MCF 10A (cell line): ENCODE measurements around the gene MARK4. TPM values are rescaled to one million over a fixed set of nuclear protein-coding genes. Genes with fewer than 3 reads are reported as not detected.
A peak's percentile ranks its signal among the peaks of the same experiment; 100 is the strongest.

ENCODE experiments used
- BruUV-seq: library from RNA; stranded (reverse); fragments of 400-500 nt; replicated peaks from 2 replicates; lab custom pipeline; 2021; lab: Mats Ljungman, UMichigan
- CTCF ChIA-PET: fragments of 300-600 bp; sonication (Branson Sonifier 250); formaldehyde crosslinking; extraction: SDS; loops from one replicate; lab custom pipeline; 2021; ENCODE audit warnings: antibody characterized with exemption, inconsistent platforms; lab: Yijun Ruan, JAX
- POLR2A ChIA-PET: fragments of 300-600, 350-650 bp; sonication (Branson Sonifier 250); formaldehyde crosslinking; extraction: SDS; loops from one replicate; lab custom pipeline; 2020; ENCODE audit warnings: antibody characterized with exemption, inconsistent platforms; lab: Yijun Ruan, JAX
- DNase-seq: peaks from one replicate; pipeline ENCODE4 v3.0.0-alpha.2; 2018; ENCODE audit not compliant: unreplicated experiment
- H3K27ac Mint-ChIP-seq: one replicate; pipeline ENCODE4 v1.8.0; 2022; ENCODE audit warnings: mild to moderate bottlenecking, low read depth, mixed read lengths; ENCODE audit not compliant: unreplicated experiment
- H3K27me3 Mint-ChIP-seq: one replicate; pipeline ENCODE4 v1.8.0; 2022; ENCODE audit warnings: mixed read lengths; ENCODE audit not compliant: insufficient read depth, unreplicated experiment
- H3K36me3 Mint-ChIP-seq: one replicate; pipeline ENCODE4 v1.8.0; 2022; ENCODE audit warnings: mild to moderate bottlenecking, moderate library complexity, mixed read lengths; ENCODE audit not compliant: insufficient read depth, unreplicated experiment
- H3K4me1 Mint-ChIP-seq: one replicate; pipeline ENCODE4 v1.8.0; 2022; ENCODE audit warnings: mixed read lengths; ENCODE audit not compliant: insufficient read depth, unreplicated experiment
- H3K4me3 Mint-ChIP-seq: one replicate; pipeline ENCODE4 v1.8.0; 2022; ENCODE audit warnings: mild to moderate bottlenecking, moderate library complexity, mixed read lengths; ENCODE audit not compliant: unreplicated experiment
- H3K9me3 Mint-ChIP-seq: one replicate; pipeline ENCODE4 v1.8.0; 2022; ENCODE audit warnings: mixed read lengths; ENCODE audit not compliant: unreplicated experiment
- CTCF ChIP-seq: fragments of 200-600 bp; IDR thresholded peaks from one replicate; pipeline ENCODE4 v1.8.0; 2022; ENCODE audit warnings: antibody characterized with exemption, mild to moderate bottlenecking; ENCODE audit not compliant: unreplicated experiment
- intact Hi-C: fragments of 100-400 bp; cut with micrococcal nuclease; formaldehyde crosslinking; loops from 2 replicates; pipeline ENCODE4 v1.14.1; 2022
- total RNA-seq: library from RNA; stranded (reverse); gene quantifications from 2 replicates; pipeline ENCODE4 v1.2.3, GENCODE V29; 2022

Gene MARK4
- total RNA-seq, 1 experiment from 2014 or later: 22.4 TPM

GRCh38 chr19:45271098-45271734 is 20.1 kb downstream of the MARK4 start:
- CTCF ChIA-PET: interaction anchor here (0.6 to 1.1 kb wide), 2 partner anchors 8 to 500 kb away, joined by 3 read pairs; no protein-coding TSS in a partner anchor
- Mint-ChIP-seq H3K27me3 (no peaks in the 10 kb centered on the region), H3K4me1 (no peaks in the 10 kb centered on the region), H3K36me3 (peaks cover 46% of the 10 kb centered on the region), H3K9me3 (no peaks in the 10 kb centered on the region), H3K27ac (no peak overlapping the region), H3K4me3 (no peak overlapping the region)
- POLR2A ChIA-PET: interaction anchor here (0.6 kb wide), 1 partner anchor 9 kb away, joined by 4 read pairs; no protein-coding TSS in a partner anchor
- no peak for DNase-seq
- intact Hi-C loops: no loop called here
- BruUV-seq: no TSS peak
- TF ChIP-seq CTCF: no peak

- DNase-seq: no peak
- ChIA-PET CTCF (interaction anchor here (0.6 to 1.1 kb wide), 4 partner anchors 9 to 501 kb away, joined by 3 to 4 read pairs (median 3); no protein-coding TSS in a partner anchor), POLR2A (no interaction called here)
- peaks cover 49% of the 10 kb centered on the region for H3K36me3 Mint-ChIP-seq
- H3K27ac Mint-ChIP-seq: no peak overlapping the region
- no peak for TF ChIP-seq CTCF
- no peaks in the 10 kb centered on the region for H3K4me1 Mint-ChIP-seq
- no TSS peak for BruUV-seq
- intact Hi-C loops: no loop called here
- H3K9me3 Mint-ChIP-seq: no peaks in the 10 kb centered on the region
- no peaks in the 10 kb centered on the region for H3K27me3 Mint-ChIP-seq
- no peak overlapping the region for H3K4me3 Mint-ChIP-seq
Measured at GRCh38 chr19:45271735-45272108, 20.7 kb downstream of the MARK4 start.

GRCh38 chr19:45273521-45273855 is 22.4 kb downstream of the MARK4 start:
- no peak overlapping the region for H3K27ac Mint-ChIP-seq
- peaks cover 62% of the 10 kb centered on the region for H3K36me3 Mint-ChIP-seq
- DNase-seq: no peak
- no peaks in the 10 kb centered on the region for H3K9me3 Mint-ChIP-seq
- no peaks in the 10 kb centered on the region for H3K27me3 Mint-ChIP-seq
- no TSS peak for BruUV-seq
- H3K4me1 Mint-ChIP-seq: no peaks in the 10 kb centered on the region
- intact Hi-C loops: no loop called here
- POLR2A ChIA-PET: interaction anchor here (0.7 kb wide), 1 partner anchor 32 kb away, joined by 4 read pairs; no protein-coding TSS in a partner anchor
- CTCF ChIA-PET: no interaction called here
- TF ChIP-seq CTCF: no peak
- no peak overlapping the region for H3K4me3 Mint-ChIP-seq

GRCh38 chr19:45275370-45275971 is 24.4 kb downstream of the MARK4 start:
- Mint-ChIP-seq H3K27me3 (no peaks in the 10 kb centered on the region), H3K9me3 (no peaks in the 10 kb centered on the region), H3K4me1 (no peaks in the 10 kb centered on the region), H3K27ac (peak overlapping the region; percentile 42), H3K4me3 (no peak overlapping the region), H3K36me3 (peaks cover 63% of the 10 kb centered on the region)
- ChIA-PET CTCF (no interaction called here), POLR2A (interaction anchor here (0.5 kb wide), 1 partner anchor 23 kb away, joined by 3 read pairs; no protein-coding TSS in a partner anchor)
- no peak for TF ChIP-seq CTCF
- intact Hi-C loops: no loop called here
- no peak for DNase-seq
- BruUV-seq: no TSS peak
